Measurements from ENCODE around the gene RPS19. TPM values are rescaled to one million over a fixed set of nuclear protein-coding genes. Genes with fewer than 3 reads are reported as not detected.
A peak's percentile ranks its signal among the peaks of the same experiment; 100 is the strongest.
"Not testable (repeated sequence)": the region's sequence is repeated elsewhere in the genome, so short reads cannot be mapped to it uniquely, and the experiment has no call there.

RPS19 gene
- total RNA-seq, 1 donor from 2014 or later: 665 TPM

DNA sequence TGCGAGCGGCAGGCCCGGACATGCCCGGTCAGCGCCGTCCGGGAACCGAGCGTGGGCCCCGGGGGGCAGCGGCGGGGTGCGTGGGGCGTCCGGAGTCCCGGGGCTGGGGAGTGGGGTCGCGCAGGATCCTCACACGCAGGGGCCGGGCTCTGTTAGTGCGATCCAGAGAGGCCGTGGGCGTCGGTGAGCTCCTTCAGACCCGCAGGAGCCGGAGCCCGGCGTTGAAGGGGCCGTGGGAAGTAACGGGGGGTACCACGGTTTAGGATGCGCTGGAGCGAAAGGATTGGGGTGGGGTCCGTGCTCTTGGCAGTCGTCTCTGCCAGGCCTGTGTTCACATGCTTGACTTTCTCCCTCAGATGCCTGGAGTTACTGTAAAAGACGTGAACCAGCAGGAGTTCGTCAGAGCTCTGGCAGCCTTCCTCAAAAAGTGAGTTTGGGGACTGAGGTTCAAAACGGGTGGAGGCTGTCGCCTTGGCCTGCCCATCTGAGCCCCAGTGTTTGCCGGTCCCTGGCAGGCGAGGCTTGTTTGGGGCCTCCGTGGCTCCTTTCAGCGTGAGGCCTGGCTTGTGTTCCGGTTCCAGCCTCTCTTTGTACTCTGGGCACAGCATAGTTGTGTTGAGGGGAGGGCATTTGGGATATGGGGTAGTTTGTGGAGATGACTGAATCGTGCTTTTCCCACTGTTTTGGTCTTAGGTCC is 512 bp downstream of the RPS19 start:
- no peak for DNase-seq (ENCODE audit: low read depth, low spot score)

DNA sequence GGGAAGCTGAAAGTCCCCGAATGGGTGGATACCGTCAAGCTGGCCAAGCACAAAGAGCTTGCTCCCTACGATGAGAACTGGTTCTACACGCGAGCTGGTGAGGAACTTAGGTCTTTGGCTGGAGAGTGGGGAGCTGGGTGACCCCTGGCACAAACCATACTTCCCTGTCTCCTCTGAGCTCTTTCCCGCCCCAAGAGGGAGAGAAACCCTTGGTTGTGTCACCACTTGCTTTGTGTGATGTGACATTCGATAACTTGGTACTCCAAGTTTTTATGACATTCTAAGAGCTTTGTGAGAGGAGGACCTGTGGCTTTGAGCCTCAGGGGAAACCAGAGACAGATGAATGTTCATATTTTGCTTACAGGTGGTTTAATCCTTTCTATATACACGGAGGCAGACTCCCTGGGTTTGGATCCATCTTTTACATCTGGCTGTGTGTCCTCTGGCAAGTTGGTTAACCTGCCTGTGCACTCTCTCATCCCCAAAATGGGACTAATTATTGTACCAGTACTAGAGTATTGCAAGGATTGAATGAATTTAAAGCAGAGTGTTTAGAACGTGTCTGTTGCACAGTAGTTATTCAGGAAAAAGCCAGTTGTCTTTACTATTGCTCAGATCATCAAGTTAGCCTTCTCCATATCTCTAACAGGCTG is 1.2 kb downstream of the RPS19 start:
- DNase-seq (ENCODE audit: low read depth, low spot score): no peak

DNA sequence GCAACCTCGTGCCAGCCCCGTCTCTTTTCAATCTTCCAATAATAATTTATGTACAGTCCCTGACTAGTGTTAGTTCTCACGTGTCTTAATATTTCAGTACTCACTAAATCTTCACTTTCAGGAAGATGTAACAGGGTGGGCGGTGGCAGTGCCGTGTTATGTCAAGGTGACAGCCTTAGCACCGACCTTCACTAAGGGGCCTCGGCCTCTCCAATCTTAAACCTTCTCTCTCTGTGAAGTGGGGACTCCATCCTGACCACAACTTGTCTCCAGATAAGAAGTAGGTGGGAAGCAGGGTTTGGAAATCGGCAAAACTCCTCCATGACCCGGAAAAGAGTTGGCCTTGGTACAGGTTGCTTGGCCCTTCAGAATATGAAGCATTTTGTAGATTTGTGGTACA is 1.8 kb downstream of the RPS19 start:
- DNase-seq (ENCODE audit: low read depth, low spot score): no peak

DNA sequence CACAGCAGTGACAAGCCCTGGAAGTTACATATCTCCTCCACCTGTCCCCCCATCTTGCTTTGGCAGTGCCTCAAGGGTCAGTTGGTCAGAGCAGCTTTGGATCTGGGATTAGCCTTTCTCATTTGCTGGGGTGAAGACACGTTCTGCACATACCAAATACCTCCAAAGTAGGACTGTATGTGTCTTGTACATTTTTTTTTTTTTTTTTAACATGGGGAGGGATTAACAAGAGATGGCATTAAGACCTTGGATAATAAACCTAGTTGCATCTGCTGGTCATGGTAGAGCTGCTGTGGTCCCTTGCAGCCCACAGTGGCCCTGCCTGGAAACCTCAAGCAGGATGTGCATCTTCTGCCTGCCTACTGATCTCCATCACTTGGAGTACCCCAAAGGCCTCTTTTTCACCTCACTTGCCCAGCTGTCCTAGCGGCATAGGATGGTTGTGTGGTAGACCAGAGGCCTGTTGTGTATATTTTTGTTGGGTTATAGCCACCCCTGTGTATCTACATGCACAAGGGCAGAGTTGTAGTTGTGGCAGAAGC is 2.5 kb downstream of the RPS19 start:
- DNase-seq (ENCODE audit: low read depth, low spot score): no peak

DNA sequence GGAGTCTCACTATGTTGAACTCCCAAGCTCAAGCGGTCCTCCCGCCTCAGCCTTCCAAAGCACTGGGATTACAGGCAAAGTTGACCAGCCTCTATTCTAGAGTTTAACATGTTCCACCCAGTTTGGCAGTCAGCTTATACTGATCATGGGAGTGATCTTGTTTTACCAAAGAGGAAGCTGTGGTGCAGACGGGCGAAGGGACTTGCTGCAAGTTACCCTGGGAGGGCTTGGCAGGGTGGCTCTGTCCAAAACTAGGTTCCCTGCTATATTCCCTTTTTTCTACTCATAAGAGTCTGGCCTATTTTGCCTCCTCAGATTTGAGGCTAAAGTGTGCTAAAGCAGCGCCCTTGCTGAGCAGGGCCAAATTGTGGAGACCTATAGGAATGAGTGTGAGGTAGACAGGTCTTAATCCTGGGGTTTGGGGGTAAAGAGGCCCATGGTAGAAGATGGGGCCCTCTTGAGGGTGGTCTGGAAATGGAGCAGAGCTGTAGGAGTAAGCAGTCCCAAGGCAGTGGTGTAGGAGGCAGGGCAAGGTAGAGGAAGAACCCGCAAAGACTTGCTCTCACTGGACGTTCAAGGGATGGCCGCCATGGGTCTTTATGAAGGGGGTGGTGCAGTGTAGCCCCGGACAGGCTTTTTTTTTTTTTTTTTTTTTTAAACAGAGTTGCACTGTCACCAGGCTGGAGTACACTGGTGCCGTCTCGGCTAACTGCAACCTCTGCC is 3.3 kb downstream of the RPS19 start:
- DNase-seq (ENCODE audit: low read depth, low spot score): no peak

DNA sequence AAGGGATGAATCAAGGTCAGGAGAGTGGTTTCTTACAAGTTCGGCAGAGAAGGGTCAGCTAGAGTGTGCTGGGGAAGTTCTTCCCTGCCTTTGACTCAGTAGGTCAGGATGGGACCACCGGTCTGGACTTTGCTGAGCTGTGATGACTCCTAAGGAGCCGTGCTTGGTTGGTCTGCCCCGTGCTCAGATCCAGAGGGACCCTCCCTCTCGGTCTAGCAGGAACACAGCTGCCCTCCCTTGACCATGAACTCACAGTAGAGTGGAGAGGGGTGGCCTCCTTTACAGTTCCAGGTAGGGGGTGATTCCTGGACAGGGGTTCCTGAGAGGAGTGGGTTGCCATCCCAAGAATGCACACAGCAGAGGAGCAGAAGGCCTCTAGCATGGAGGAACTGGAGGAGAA is 4.3 kb downstream of the RPS19 start:
- DNase-seq (ENCODE audit: low read depth, low spot score): no peak

DNA sequence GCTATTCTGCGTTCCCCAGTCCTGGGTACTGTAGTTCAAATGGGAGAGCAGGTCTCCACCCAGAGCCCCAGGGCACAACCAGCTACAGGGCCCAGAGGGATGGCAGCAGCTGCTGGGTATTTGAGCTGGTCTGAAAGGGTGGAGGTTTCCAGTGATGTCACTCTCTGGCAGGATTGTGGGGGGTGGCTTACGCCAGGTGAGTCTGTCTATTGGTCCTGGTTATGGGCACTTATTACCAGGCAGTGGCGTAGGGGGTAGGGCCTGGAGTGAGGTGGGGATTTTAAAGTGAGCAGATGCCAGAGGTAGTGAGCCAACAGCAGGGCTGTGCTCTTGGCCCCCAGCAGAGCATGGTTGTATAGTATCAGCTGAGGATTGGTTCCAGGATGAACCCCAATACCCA is 6.2 kb downstream of the RPS19 start:
- DNase-seq (ENCODE audit: low read depth, low spot score): no peak

GRCh38 chr19:41868120-41868988 is 8.3 kb downstream of the RPS19 start:
- DNase-seq (ENCODE audit: low read depth, low spot score): no peak

DNA sequence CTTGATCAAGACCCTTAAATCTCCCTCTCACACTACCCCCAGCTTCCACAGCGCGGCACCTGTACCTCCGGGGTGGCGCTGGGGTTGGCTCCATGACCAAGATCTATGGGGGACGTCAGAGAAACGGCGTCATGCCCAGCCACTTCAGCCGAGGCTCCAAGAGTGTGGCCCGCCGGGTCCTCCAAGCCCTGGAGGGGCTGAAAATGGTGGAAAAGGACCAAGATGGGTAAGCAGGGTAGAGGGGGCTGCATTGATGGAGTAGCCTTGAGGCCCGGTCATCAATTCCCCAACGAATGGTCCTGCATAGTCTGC is 8.9 kb downstream of the RPS19 start:
- no peak for DNase-seq (ENCODE audit: low read depth, low spot score)

- no peak for DNase-seq (ENCODE audit: low read depth, low spot score)
Measured at GRCh38 chr19:41869374-41869955, 9.4 kb downstream of the RPS19 start.

- no peak for DNase-seq (ENCODE audit: low read depth, low spot score)
Measured at GRCh38 chr19:41870401-41870873, 10.4 kb downstream of the RPS19 start.

GRCh38 chr19:41871573-41872383 is 11.7 kb downstream of the RPS19 start:
- DNase-seq (ENCODE audit: low read depth, low spot score): no peak

- no peak for DNase-seq (ENCODE audit: low read depth, low spot score)
Measured at GRCh38 chr19:41872384-41872774, 12.3 kb downstream of the RPS19 start.

- peak; percentile 15 for DNase-seq (ENCODE audit: low read depth, low spot score)
Measured at GRCh38 chr19:41872775-41873647, 13.0 kb downstream of the RPS19 start.

- DNase-seq (ENCODE audit: low read depth, low spot score): not testable (repeated sequence)
Measured at GRCh38 chr19:41875973-41876372, 15.9 kb downstream of the RPS19 start.

DNA sequence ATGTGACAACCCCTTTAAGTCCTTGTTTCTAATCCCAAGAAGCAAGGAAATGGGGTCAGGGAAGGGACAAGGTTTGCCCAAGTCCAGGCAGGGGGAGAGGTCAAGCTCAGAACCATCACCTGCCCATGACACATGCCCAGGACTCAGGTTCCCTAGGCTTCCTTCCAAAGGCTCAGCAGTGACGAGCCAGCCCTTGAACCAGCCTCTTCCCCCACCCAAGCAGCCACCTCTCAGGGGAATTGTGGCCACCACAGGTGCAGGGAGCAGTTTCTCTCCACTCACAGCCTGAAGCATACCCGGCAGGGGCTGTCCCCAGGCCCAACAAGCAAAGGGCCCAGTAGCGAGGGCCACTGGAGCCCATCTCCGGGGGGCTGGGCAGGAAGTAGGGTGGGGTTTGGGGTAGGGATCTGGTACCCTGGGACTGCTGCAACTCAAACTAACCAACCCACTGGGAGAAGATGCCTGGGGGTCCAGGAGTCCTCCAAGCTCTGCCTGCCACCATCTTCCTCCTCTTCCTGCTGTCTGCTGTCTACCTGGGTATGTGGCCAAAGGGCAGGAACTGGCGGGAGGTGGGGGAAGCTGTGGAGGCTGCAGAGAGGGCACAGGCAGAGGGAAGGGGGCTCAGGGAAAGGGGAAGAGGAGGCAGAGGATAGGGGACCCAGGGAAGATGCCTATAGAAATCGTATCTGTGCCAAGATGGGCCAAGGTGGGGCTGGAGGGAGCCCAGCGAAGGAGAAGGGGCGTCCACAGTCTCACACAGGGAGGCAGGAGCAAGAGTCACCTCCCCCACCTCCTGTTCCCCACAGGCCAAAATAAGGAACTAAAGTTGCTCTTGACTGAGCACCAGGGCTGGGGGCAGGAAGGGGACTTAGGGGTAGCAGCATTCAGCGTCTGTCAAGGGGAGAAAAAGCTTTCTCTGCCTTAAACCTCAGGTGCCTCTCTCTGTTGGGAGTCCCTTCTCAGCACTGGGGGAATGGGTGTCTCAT is 17.1 kb downstream of the RPS19 start, which contains the start of gene CD79A:
CD79A (plus strand) TSS at position 433 of the 986 bp plus-strand sequence; CDS start at position 459, 26 bp downstream.
- DNase-seq (ENCODE audit: low read depth, low spot score): no peak

Data from pulmonary artery endothelial cell (primary cell).